Mesendoderm (in vitro differentiated cells): ENCODE measurements around the gene PKP4.
"Not testable (repeated sequence)": the region's sequence is repeated elsewhere in the genome, so short reads cannot be mapped to it uniquely, and the experiment has no call there.

ENCODE experiments used
- DNase-seq: peaks from one replicate; pipeline ENCODE4 v3.0.0; 2013
- H2AK5ac ChIP-seq: 2 replicates; pipeline ENCODE4 v1.6.1; 2013; ENCODE audit warnings: low read length, inconsistent platforms
- H2BK120ac ChIP-seq: 2 replicates; pipeline ENCODE4 v1.6.1; 2013; ENCODE audit warnings: low read depth, mild to moderate bottlenecking, low read length, moderate library complexity, mixed read lengths
- H2BK15ac ChIP-seq: replicated peaks from 2 replicates; pipeline ENCODE4 v1.6.1; 2013; ENCODE audit warnings: low read depth, mild to moderate bottlenecking, moderate library complexity
- H2BK5ac ChIP-seq: 2 replicates; pipeline ENCODE4 v1.6.1; 2013; ENCODE audit warnings: low read length, inconsistent platforms
- H3K18ac ChIP-seq: 2 replicates; pipeline ENCODE4 v1.6.1; 2013; ENCODE audit warnings: mild to moderate bottlenecking, low read length, mixed read lengths
- H3K23ac ChIP-seq: one replicate; pipeline ENCODE4 v1.6.1; 2013; ENCODE audit warnings: low read length
- H3K27ac ChIP-seq: 2 replicates; pipeline ENCODE4 v1.5.1; 2013; ENCODE audit warnings: low read depth, mild to moderate bottlenecking, inconsistent platforms, low read length, moderate library complexity
- H3K27me3 ChIP-seq: 2 replicates; pipeline ENCODE4 v1.6.1; 2013; ENCODE audit warnings: low read length, control low read depth, mild to moderate bottlenecking, inconsistent platforms; ENCODE audit not compliant: insufficient read depth, poor library complexity
- H3K36me3 ChIP-seq: 2 replicates; pipeline ENCODE4 v1.6.1; 2013; ENCODE audit warnings: low read length, inconsistent platforms; ENCODE audit not compliant: control insufficient read depth, insufficient read depth
- H3K4ac ChIP-seq: one replicate; pipeline ENCODE4 v1.6.1; 2013; ENCODE audit warnings: low read depth, mild to moderate bottlenecking, low read length, moderate library complexity
- H3K4me1 ChIP-seq: 2 replicates; pipeline ENCODE4 v1.6.1; 2013; ENCODE audit warnings: low read depth, low read length, inconsistent platforms; ENCODE audit not compliant: control insufficient read depth
- H3K4me2 ChIP-seq: 2 replicates; pipeline ENCODE4 v1.6.1; 2013; ENCODE audit warnings: low read length
- H3K4me3 ChIP-seq: 2 replicates; pipeline ENCODE4 v1.5.1; 2013; ENCODE audit warnings: mild to moderate bottlenecking, low read length
- H3K56ac ChIP-seq: one replicate; pipeline ENCODE4 v1.6.1; 2013; ENCODE audit warnings: low read length
- H3K79me1 ChIP-seq: 2 replicates; pipeline ENCODE4 v1.6.1; 2013; ENCODE audit warnings: low read length, inconsistent platforms
- H3K79me2 ChIP-seq: 2 replicates; pipeline ENCODE4 v1.6.1; 2013; ENCODE audit warnings: mild to moderate bottlenecking, low read length; ENCODE audit not compliant: control insufficient read depth, insufficient read depth
- H3K9ac ChIP-seq: 2 replicates; pipeline ENCODE4 v1.6.1; 2013; ENCODE audit warnings: low read length, inconsistent platforms
- H4K5ac ChIP-seq: one replicate; pipeline ENCODE4 v1.6.1; 2013; ENCODE audit warnings: low read length
- H4K8ac ChIP-seq: one replicate; pipeline ENCODE4 v1.6.1; 2013; ENCODE audit warnings: low read depth, mild to moderate bottlenecking, control low read depth, low read length, moderate library complexity
- WGBS: extraction: QIAGEN DNeasy Blood & Tissue Kit; methylation state at CpG from one replicate; pipeline ENCODE4 v1.1.7; 2013; ENCODE audit warnings: low lambda C conversion rate, missing lambda C conversion rate; ENCODE audit not compliant: insufficient coverage; ENCODE audit errors: extremely low coverage; 5-methylcytosine and 5-hydroxymethylcytosine counted together

The PKP4 gene

GRCh38 chr2:158704724-158705465 lies 248.1 kb downstream of the PKP4 start:
- not testable (repeated sequence) for H3K23ac ChIP-seq, H3K4ac ChIP-seq, H3K27me3 ChIP-seq, H3K9ac ChIP-seq, DNase-seq, H3K4me3 ChIP-seq, H2AK5ac ChIP-seq, H3K36me3 ChIP-seq, H2BK5ac ChIP-seq, H3K27ac ChIP-seq, H3K4me2 ChIP-seq, H2BK15ac ChIP-seq, H3K79me2 ChIP-seq, H3K18ac ChIP-seq, H4K5ac ChIP-seq, H2BK120ac ChIP-seq, H3K4me1 ChIP-seq, H4K8ac ChIP-seq, H3K79me1 ChIP-seq, H3K56ac ChIP-seq
- WGBS: no CpG with 5 or more reads among the region's 8 CpGs

- no peak overlapping the region for H3K56ac ChIP-seq
- H3K79me2 ChIP-seq: no peaks in the 10 kb centered on the region
- H3K4me3 ChIP-seq: no peak overlapping the region
- no peaks in the 10 kb centered on the region for H3K4me1 ChIP-seq
- H2BK15ac ChIP-seq: no peak overlapping the region
- no peak overlapping the region for H3K23ac ChIP-seq
- no peak overlapping the region for H3K18ac ChIP-seq
- no peak overlapping the region for H3K4ac ChIP-seq
- WGBS: no CpG with 5 or more reads among the region's 5 CpGs
- no peak overlapping the region for H3K9ac ChIP-seq
- no peaks in the 10 kb centered on the region for H3K36me3 ChIP-seq
- H2AK5ac ChIP-seq: no peak overlapping the region
- H2BK120ac ChIP-seq: no peak overlapping the region
- no peaks in the 10 kb centered on the region for H3K27me3 ChIP-seq
- H3K79me1 ChIP-seq: no peaks in the 10 kb centered on the region
- H4K5ac ChIP-seq: no peak overlapping the region
- H3K4me2 ChIP-seq: no peak overlapping the region
- H2BK5ac ChIP-seq: no peak overlapping the region
- no peak overlapping the region for H4K8ac ChIP-seq
- H3K27ac ChIP-seq: no peak overlapping the region
- DNase-seq: no peak
Observed at GRCh38 chr2:158712791-158713522, 256.2 kb downstream of the PKP4 start.

- H3K79me1 ChIP-seq: no peaks in the 10 kb centered on the region
- no peak overlapping the region for H2BK120ac ChIP-seq
- H4K8ac ChIP-seq: no peak overlapping the region
- H3K27ac ChIP-seq: no peak overlapping the region
- no peak overlapping the region for H4K5ac ChIP-seq
- H3K56ac ChIP-seq: no peak overlapping the region
- H3K18ac ChIP-seq: no peak overlapping the region
- H3K79me2 ChIP-seq: no peaks in the 10 kb centered on the region
- no peaks in the 10 kb centered on the region for H3K4me1 ChIP-seq
- no peak overlapping the region for H2AK5ac ChIP-seq
- no peak overlapping the region for H3K4ac ChIP-seq
- no peaks in the 10 kb centered on the region for H3K36me3 ChIP-seq
- H3K27me3 ChIP-seq: no peaks in the 10 kb centered on the region
- H2BK5ac ChIP-seq: no peak overlapping the region
- H3K4me2 ChIP-seq: no peak overlapping the region
- no peak for DNase-seq
- no peak overlapping the region for H3K23ac ChIP-seq
- no peak overlapping the region for H2BK15ac ChIP-seq
- H3K4me3 ChIP-seq: no peak overlapping the region
- no CpG with 5 or more reads among the region's 2 CpGs for WGBS
- no peak overlapping the region for H3K9ac ChIP-seq
Observed at GRCh38 chr2:158713523-158714138, 256.9 kb downstream of the PKP4 start.

GRCh38 chr2:158714420-158714819 lies 257.7 kb downstream of the PKP4 start:
- Histone ChIP-seq H3K79me2 (no peaks in the 10 kb centered on the region), H3K56ac (no peak overlapping the region), H3K27ac (no peak overlapping the region), H2BK5ac (no peak overlapping the region), H3K23ac (no peak overlapping the region), H3K36me3 (no peaks in the 10 kb centered on the region), H2BK120ac (no peak overlapping the region), H2BK15ac (no peak overlapping the region), H3K4me2 (no peak overlapping the region), H3K18ac (no peak overlapping the region), H3K79me1 (no peaks in the 10 kb centered on the region), H3K4ac (no peak overlapping the region), H3K4me3 (no peak overlapping the region), H3K4me1 (no peaks in the 10 kb centered on the region), H3K27me3 (no peaks in the 10 kb centered on the region), H2AK5ac (no peak overlapping the region), H3K9ac (no peak overlapping the region), H4K8ac (no peak overlapping the region), H4K5ac (no peak overlapping the region)
- WGBS: no CpG with 5 or more reads among the region's 4 CpGs
- DNase-seq: no peak

GRCh38 chr2:158715357-158715756 lies 258.6 kb downstream of the PKP4 start:
- Histone ChIP-seq H2BK5ac (no peak overlapping the region), H3K27me3 (no peaks in the 10 kb centered on the region), H3K4ac (no peak overlapping the region), H3K4me1 (no peaks in the 10 kb centered on the region), H3K4me2 (no peak overlapping the region), H3K23ac (no peak overlapping the region), H3K79me2 (no peaks in the 10 kb centered on the region), H4K5ac (no peak overlapping the region), H4K8ac (no peak overlapping the region), H2AK5ac (no peak overlapping the region), H3K27ac (no peak overlapping the region), H2BK15ac (no peak overlapping the region), H3K9ac (no peak overlapping the region), H2BK120ac (no peak overlapping the region), H3K18ac (no peak overlapping the region), H3K79me1 (no peaks in the 10 kb centered on the region), H3K36me3 (no peaks in the 10 kb centered on the region), H3K4me3 (no peak overlapping the region), H3K56ac (no peak overlapping the region)
- WGBS: no CpG with 5 or more reads among the region's 1 CpG
- no peak for DNase-seq
